K562 (cell line): ENCODE data around the gene CRYBG1. TPM values are rescaled to one million over a fixed set of nuclear protein-coding genes. Genes with fewer than 3 reads are reported as not detected.

Experiments used
- BMI1 ChIP-seq: fragments of 150-350 bp; IDR thresholded peaks from 2 replicates; pipeline ENCODE4 v1.6.1; 2014; ENCODE audit warnings: low read length
- CBFA2T3 ChIP-seq: fragments of 450-650 bp; IDR thresholded peaks from 2 replicates; pipeline ENCODE4 v1.6.1; 2017
- CBFB ChIP-seq: sonication (generic); formaldehyde crosslinking; IDR thresholded peaks from 2 replicates; pipeline ENCODE4 v1.4.0; 2020; ENCODE audit warnings: mild to moderate bottlenecking, missing genetic modification reagents
- GMEB1 ChIP-seq: fragments of 250-450 bp; sonication (Bioruptor Pico); IDR thresholded peaks from 2 replicates; pipeline ENCODE4 v1.4.0; 2020; ENCODE audit warnings: mild to moderate bottlenecking
- JUND ChIP-seq, 2 experiments: IDR thresholded peaks; 2 replicates in 1 of 2; 3 replicates in 1 of 2; pipeline ENCODE4 v1.6.1; 2011; ENCODE audit warnings: borderline replicate concordance in 2 of 2, low read depth in 2 of 2, low read length in 2 of 2, improper control_type of control experiment in 1 of 2, missing biosample characterization in 1 of 2, missing genetic modification characterization in 1 of 2, missing genetic modification reagents in 1 of 2
- KAT7 ChIP-seq: sonication (generic); formaldehyde crosslinking; IDR thresholded peaks from 2 replicates; pipeline ENCODE4 v1.8.0; 2022; ENCODE audit warnings: missing genetic modification reagents, mild to moderate bottlenecking, borderline replicate concordance
- MAFF ChIP-seq: IDR thresholded peaks from 2 replicates; pipeline ENCODE4 v1.6.1; 2012; ENCODE audit warnings: low read length, improper control_type of control experiment
- MBD2 ChIP-seq: sonication (generic); IDR thresholded peaks from 2 replicates; pipeline ENCODE4 v1.6.1; 2016; ENCODE audit warnings: low read depth, borderline replicate concordance
- NBN ChIP-seq: fragments of 450-650 bp; IDR thresholded peaks from 2 replicates; pipeline ENCODE4 v1.6.1; 2016; ENCODE audit warnings: low read depth, mild to moderate bottlenecking
- NUFIP1 ChIP-seq: fragments of 450-650 bp; IDR thresholded peaks from 2 replicates; pipeline ENCODE4 v1.6.1; 2018; ENCODE audit not compliant: partially characterized antibody
- PKNOX1 ChIP-seq: fragments of 450-650 bp; IDR thresholded peaks from 2 replicates; pipeline ENCODE4 v1.6.1; 2016
- POLR2A ChIP-seq: fragments of 450-650 bp; conservative IDR thresholded peaks from 2 replicates; pipeline ENCODE4 v1.6.1; 2016
- TCFL5 ChIP-seq: fragments of 250-450 bp; sonication (Bioruptor Pico); conservative IDR thresholded peaks from 2 replicates; pipeline ENCODE4 v1.6.1; 2021; ENCODE audit warnings: mild to moderate bottlenecking, moderate library complexity, matching md5 sums
- ZNF239 ChIP-seq: fragments of 250-450 bp; sonication (Bioruptor Pico); IDR thresholded peaks from 2 replicates; pipeline ENCODE4 v1.4.0; 2020; ENCODE audit warnings: mild to moderate bottlenecking
- ZNF318 ChIP-seq, 2 experiments: fragments of 450-650 bp; IDR thresholded peaks; 2 replicates each; pipeline ENCODE4 v1.6.1; 2016; ENCODE audit warnings: mild to moderate bottlenecking in 2 of 2, borderline replicate concordance in 1 of 2, low read depth in 1 of 2, moderate library complexity in 1 of 2
- ZNF586 ChIP-seq: fragments of 450-650 bp; formaldehyde crosslinking; conservative IDR thresholded peaks from 2 replicates; pipeline ENCODE4 v1.4.0; 2020; ENCODE audit warnings: mild to moderate bottlenecking, moderate library complexity
- ZNF785 ChIP-seq: fragments of 250-450 bp; sonication (Bioruptor Pico); IDR thresholded peaks from 2 replicates; pipeline ENCODE4 v1.4.0; 2020; ENCODE audit warnings: mild to moderate bottlenecking
- polyA plus RNA-seq, 8 experiments: library from polyadenylated mRNA; depleted of rRNA in 4 of 8; stranded (reverse) in 5 of 8; unstranded in 3 of 8; fragments of >200 nt; fragmentation: Nextera tagmentation in 2 of 8; fragmentation: Illumina TruSeq in 1 of 8; extraction: Ambion mirVana in 2 of 8; extraction: Trizol in 1 of 8; gene quantifications; 2 replicates each; pipeline versions ENCODE4 v1.2.1 to v1.2.3, GENCODE V29; 2011 to 2014; ENCODE audit warnings: inconsistent platforms in 1 of 8, missing spikeins in 1 of 8
- total RNA-seq, 7 experiments: library from RNA; depleted of rRNA in 6 of 7; stranded (reverse); fragments of >200 nt in 6 of 7; fragmentation: Illumina TruSeq in 2 of 7; extraction: Trizol in 2 of 7; gene quantifications; 2 replicates each; pipeline versions ENCODE4 v1.2.1 to v1.2.3, GENCODE V29; 2011 to 2021; ENCODE audit warnings: low replicate concordance in 1 of 7

Gene CRYBG1
- total and polyA plus RNA-seq, 9 of the 15 experiments (the other 6 are each of a cell fraction or from before 2014, with no cell fraction given) = 0.07 to 0.47 (median 0.11) TPM

GRCh38 chr6:106519460-106520394 lies 159.2 kb downstream of the CRYBG1 start (continued):
- no peak for TF ChIP-seq ZNF586 (CRISPR knock-in tag)
- no peak for TF ChIP-seq POLR2A
- TF ChIP-seq CBFA2T3 = peak; percentile 70
- TF ChIP-seq ZNF785 (CRISPR knock-in tag) = no peak
- TF ChIP-seq NUFIP1 = no peak
- peak; percentile 88 for TF ChIP-seq JUND (IDR thresholded peaks at IDR 0.05; ENCODE audit: borderline replicate concordance, low read depth, low read length)
- TF ChIP-seq JUND (tag; IDR thresholded peaks at IDR 0.05; ENCODE audit: borderline replicate concordance, low read depth, low read length) = peak; percentile 81; the same call in 2 of the 3 replicates
- no peak for TF ChIP-seq TCFL5 (CRISPR knock-in tag)
- TF ChIP-seq KAT7 (CRISPR knock-in tag) = no peak
- TF ChIP-seq MBD2 = peak; percentile 32; the same call in 1 of the 2 replicates
- 0 out of 4 replicates have a peak, but pooled peaks of 1 of the 2 experiments have one; percentile 23 for TF ChIP-seq ZNF318 (IDR thresholded peaks at IDR 0.05; ENCODE audit: borderline replicate concordance in 1 of 2, low read depth in 1 of 2)
- no peak for TF ChIP-seq PKNOX1
- TF ChIP-seq NBN = no peak
- no peak for TF ChIP-seq ZNF239 (CRISPR knock-in tag)
- TF ChIP-seq GMEB1 (CRISPR knock-in tag) = no peak
- TF ChIP-seq BMI1 = 0 out of 2 replicates have a peak, but pooled peaks have one; percentile 34
- TF ChIP-seq MAFF = peak; percentile 70; the same call in 1 of the 2 replicates
- no peak for TF ChIP-seq CBFB (CRISPR knock-in tag)
